LoVo (cell line): ENCODE measurements around the gene GABRG3.
"Not testable (repeated sequence)": the region's sequence is repeated elsewhere in the genome, so short reads cannot be mapped to it uniquely, and the experiment has no call there.

Experiments used
- DNase-seq: peaks from one replicate; pipeline ENCODE4 v3.0.0-alpha.2; 2016; ENCODE audit warnings: low spot score

Gene GABRG3

DNA sequence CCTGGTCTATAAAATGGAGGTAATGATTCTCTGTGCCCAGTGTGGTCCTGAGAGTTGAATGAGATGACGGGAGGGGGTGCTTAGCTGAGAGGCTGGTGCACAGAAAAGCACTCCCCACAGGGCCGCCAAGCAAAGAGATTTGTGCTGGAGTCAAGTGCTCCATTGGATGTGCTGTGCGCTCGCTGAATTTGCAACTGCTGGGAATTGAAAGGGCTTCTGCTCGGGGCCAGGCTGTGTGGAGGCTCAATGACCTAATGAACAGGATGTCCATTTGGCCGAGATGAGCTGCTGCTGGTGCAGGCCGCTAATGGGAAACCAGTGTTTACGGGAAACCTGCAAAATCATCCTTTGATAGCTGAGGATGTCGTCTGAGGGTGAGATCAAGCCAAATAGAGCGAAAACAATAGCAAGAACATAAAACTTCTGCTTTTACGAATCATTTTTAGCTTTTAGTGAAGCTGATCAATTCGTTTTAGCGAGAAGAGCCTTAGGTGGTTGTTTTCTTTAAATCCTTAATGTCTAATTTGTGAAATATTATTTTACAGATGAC, 211.7 kb downstream of the GABRG3 start:
- no peak for DNase-seq

GRCh38 chr15:27183201-27183600, 212.2 kb downstream of the GABRG3 start:
- DNase-seq, result no peak

- not testable (repeated sequence) for DNase-seq
These were observed 220.5 kb downstream of the GABRG3 start for GRCh38 chr15:27191515-27191914.

GRCh38 chr15:27196691-27197090, 225.7 kb downstream of the GABRG3 start:
- DNase-seq, result no peak

GRCh38 chr15:27201425-27201824, 230.4 kb downstream of the GABRG3 start:
- DNase-seq, result no peak

DNA sequence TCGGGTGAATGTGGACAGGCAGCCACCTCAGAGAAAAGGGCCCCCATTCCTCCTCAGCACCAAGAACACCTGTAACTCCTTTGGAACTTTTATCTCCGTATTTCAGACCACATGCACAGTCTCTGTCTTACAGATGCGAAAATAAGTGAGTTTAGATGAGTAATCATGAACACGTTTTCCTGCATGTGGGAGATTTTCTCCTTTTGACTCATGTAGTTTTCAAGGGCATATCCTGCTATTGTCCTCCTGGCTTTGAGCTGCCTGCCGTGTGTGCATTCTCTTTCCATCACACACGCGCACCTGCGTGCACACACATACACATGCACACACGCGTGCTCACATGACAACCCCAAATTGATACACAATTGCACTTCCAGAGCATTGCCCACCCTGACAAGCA, 239.2 kb downstream of the GABRG3 start:
- no peak for DNase-seq

DNA sequence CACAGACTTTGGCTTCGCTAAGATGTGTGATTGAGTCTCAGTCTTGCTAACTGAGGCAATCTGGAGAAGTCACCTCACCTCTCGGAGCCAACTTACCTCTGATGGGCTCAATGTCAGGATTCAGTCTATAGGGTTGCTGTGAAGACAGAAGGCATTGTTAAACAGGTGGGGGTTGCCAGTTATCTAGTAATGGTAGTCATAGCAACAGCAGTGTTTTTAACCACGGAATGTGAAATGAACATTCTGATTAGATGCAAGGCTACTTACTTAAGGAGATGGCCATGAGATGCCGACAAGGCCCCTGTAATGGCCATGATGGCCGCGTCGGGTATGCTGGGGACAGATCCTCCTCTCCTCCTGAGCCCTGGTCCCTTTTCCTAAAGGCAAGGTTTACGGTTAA, 243.1 kb downstream of the GABRG3 start:
- no peak for DNase-seq

DNA sequence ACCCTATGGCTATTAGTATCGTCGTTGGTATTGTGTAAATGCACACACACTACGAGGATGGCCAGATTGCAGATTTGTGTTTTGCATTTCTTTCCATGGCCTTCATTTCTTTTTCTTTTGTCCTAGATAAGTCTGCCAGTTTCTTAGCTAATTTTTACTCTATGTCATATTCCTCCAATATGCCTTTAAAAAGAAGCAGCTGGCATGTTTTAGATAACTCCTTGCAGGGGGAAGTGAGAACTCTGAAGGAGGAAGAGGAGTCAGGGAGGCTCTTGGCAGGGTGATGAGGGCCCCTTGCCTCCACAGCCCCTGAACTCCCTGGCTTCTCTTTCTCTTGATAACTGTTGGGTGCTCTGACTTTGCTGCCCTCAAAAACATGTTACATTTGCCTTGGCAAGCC, 244.0 kb downstream of the GABRG3 start:
- no peak for DNase-seq

- no peak for DNase-seq
These were observed 247.4 kb downstream of the GABRG3 start for GRCh38 chr15:27218426-27218825.

DNA sequence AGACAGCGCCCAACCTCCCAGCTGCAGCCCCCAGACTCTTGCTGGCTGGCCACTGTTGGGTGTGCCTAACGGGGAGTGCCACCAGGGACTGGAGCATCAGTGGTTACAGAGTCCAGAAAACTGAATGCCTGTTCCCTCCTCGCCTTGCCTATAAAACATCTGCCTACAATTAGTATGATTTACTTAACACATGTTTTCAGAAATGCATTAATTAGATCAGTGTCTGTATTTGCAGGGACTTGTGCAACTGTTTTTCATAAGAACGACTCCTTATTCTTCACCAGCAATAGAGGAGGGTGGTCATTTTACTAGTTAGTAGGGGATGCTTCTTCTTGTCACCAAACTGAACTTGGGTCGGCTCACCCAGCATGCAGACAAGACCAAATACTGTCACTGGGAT, 248.7 kb downstream of the GABRG3 start:
- DNase-seq, result no peak

GRCh38 chr15:27220199-27220598, 249.2 kb downstream of the GABRG3 start:
- DNase-seq, result no peak

- DNase-seq, result peak; percentile 5
These were observed 251.5 kb downstream of the GABRG3 start for GRCh38 chr15:27222479-27222878.

GRCh38 chr15:27223179-27223578, 252.2 kb downstream of the GABRG3 start:
- DNase-seq, result no peak

DNA sequence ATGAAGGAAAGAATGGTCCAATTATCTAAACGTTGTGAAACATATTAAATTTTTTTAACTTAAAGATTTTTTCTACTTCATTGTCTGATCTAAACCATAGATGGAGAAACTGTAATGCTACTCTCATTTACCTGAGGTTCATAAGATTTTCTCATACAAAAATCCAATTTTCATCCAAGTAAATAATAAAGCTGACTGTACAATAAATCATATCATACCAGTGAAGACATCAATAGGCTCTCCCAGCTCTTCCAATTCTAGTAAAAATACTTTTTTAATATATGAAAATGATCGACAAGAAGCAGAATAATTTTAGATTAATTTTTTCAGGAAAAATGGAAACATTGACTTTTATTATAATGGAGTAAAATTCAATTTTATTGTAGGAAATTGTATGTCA, 260.8 kb downstream of the GABRG3 start:
- DNase-seq, result no peak

GRCh38 chr15:27232876-27233275, 261.9 kb downstream of the GABRG3 start:
- no peak for DNase-seq

DNA sequence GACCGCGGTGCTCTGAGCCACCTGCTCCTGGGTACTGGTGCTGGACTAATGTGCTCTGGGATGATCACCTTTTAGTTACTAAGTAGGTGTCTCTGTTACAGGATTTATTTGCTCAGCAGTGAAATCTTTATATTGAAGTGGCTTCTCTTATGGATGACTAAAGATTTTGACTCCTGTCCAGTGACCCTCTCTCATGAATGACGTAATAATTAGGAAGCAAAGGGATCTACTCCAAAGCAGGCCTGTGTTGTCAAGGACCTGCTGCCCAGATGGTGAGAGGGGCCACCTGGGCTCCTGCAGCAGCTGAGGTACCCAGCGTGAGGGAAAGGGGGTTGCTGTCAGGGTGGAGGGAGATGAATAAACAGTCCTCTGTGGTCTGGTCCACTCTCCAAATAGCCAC, 263.6 kb downstream of the GABRG3 start:
- DNase-seq, result no peak

DNA sequence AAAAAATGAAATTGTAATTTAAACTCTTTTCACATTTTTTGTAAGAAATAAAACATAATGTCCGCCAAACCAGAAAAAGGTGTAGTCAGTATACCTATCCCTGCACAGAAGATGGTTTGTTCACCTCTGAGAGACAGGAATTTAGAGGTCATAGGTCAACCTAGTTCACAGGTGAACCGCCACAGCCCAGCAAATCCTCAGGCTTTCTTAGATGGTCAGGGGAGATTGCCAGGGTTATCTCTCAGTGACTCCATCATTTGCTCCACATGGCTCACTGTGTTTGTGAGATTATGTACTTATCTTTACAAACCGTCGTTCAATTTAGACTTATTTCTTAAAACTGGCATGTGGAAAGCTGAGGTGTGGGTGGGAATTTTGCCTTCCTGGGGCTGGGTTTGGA, 264.2 kb downstream of the GABRG3 start:
- no peak for DNase-seq

GRCh38 chr15:27235681-27236080, 264.7 kb downstream of the GABRG3 start:
- DNase-seq, result no peak

DNA sequence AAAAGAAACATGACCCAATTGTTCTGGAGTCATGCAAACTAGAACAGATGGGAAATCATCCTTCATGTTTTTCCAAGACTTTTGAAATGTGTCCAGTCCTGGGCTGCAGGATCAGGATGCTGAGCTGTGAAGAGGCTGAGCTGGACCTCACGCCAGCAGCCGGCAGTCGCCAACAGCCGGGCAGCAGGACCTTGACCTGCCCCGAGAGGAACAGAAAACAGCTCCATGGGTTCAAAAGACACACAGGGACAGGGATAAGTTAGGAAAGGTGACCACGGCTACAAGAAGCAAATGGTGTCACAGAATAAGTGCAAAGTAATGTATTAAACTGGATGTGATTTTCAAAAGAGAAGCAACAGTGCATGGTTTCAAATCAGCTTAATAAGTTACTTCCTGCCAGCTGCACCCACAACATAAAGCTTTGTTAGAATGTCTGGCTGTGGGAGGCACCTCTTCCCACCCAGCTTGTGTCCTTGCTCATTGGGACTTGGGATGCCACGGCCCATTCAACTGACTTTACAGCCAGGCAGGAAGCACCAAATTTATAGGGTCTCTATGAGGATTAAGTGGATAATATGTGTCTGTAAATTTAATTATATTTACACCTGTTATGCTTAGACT, 266.4 kb downstream of the GABRG3 start:
- DNase-seq, result no peak

DNA sequence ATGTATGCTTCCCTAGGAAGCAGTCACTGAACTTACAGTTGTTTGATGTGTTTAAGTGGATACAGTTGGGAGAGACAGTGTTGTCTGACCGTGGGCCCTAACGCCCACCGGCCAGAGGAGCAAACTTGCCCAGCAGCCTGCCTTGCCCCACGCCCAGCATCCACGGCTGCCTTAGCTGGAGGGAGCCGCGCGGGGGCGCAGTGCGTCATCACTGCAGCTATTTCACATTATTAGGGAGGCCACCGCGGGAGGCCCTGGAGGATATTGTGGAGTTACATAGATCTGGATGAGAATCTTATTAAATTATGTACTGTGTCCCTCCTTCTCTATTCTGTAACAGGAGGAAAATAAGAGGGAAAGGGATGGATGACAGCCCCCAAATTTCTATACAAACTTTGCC, 267.2 kb downstream of the GABRG3 start:
- DNase-seq, result no peak

DNA sequence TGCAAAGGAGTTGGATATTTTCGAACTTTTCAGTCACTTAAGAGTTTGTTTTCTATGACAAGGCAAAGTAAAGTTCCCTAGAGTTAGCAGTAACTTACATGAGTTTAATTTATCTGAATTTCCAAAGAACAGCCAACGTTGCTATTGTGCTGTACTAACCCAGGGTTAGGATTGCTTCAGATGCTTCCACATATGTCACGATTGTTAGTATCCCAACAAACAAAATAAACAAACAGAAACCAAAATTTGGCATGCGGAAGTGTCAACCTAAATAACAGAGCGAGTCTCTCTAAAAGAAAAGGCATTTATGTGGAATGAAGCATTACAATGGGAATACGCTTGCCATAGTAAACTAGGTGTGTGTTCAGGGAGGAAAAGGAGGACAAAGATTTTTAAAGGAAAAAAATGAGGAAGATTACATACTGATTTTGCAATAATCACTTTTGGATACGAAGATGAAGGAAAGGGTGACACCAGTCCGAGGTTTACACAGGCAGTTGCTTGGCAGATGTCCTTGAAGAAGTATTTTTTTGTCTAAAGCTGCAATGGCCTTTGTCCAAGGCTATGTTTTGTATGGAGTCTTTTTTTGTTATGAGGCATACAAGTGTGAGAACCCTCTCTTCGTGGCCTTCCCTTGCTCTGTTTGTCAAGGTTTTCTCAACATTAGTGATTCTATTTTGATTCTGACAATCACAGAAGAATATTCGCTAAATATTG, 267.9 kb downstream of the GABRG3 start:
- no peak for DNase-seq

DNA sequence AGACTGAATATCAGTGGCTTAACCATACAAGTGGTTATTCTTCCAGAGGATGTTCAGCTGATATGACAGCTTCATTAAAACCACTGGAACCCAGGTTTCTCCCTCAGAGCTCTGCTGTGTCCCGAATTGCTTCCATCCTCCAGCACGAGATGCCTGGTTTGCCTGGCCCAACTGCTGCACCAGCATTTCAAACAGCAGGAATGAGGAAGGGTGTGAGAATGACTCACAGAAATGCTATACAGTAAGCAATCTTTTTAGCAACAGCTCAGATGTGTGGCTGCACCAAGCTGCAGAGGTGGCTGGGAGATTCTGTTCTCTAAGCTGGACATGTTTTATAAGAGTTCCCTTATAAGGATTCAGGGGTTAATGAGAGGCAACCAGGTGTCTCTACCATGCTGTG, 271.0 kb downstream of the GABRG3 start:
- no peak for DNase-seq

- no peak for DNase-seq
These were observed 273.1 kb downstream of the GABRG3 start for GRCh38 chr15:27244047-27244446.

GRCh38 chr15:27248251-27248650, 277.3 kb downstream of the GABRG3 start:
- no peak for DNase-seq
